Iris pigment epithelial cell (primary cell): ENCODE data around the gene HEPN1.

ENCODE experiments used
- DNase-seq: peaks from one replicate; pipeline ENCODE4 v3.0.0-alpha.2; 2011; ENCODE audit warnings: low read depth

HEPN1 gene

GRCh38 chr11:124918950-124919349, at the start of gene HEPN1:
Gene HEPN1, plus strand, starts transcription at chr11:124919250.
- DNase-seq: no peak

DNA sequence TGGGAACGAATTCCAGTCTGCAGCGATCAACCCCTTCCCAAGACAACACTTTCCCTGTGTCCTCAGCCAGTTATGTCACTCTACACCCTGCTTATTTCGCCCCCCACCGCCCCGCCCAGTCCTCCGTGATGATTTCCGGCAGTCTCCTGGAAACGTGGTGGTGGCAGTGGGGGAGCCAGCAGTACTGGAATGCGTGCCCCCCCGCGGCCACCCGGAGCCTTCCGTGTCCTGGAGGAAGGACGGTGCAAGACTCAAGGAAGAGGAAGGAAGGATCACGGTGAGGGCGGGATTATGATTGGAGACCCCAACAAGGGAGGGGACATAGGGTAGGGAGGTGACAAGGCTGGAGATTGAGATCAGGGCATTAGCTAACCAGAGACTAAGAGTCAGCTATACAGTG, 49.7 kb upstream of the HEPN1 start:
- no peak for DNase-seq

- no peak for DNase-seq
Observed at GRCh38 chr11:124869856-124870387, 49.1 kb upstream of the HEPN1 start.

DNA sequence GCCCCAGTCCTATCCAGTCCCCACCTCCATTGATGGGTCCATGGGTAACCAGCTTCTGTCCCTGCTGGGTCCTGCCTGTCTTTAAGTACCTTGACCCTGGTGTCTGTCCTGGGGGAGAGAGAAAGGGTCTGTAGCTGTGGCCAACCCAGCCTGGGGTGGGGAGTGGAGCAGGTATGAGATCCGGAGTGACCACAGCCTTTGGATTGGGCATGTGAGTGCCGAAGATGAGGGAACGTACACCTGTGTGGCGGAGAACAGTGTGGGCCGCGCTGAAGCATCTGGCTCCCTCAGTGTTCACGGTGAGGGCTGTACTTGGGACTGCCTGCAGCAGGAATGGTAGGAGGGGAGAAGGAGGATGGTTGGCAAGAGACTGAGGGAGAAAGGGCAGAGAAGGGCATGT, 48.6 kb upstream of the HEPN1 start:
- DNase-seq: no peak

- DNase-seq: no peak
Observed at GRCh38 chr11:124872280-124872679, 46.8 kb upstream of the HEPN1 start.

GRCh38 chr11:124872741-124873140, 46.3 kb upstream of the HEPN1 start:
- no peak for DNase-seq

DNA sequence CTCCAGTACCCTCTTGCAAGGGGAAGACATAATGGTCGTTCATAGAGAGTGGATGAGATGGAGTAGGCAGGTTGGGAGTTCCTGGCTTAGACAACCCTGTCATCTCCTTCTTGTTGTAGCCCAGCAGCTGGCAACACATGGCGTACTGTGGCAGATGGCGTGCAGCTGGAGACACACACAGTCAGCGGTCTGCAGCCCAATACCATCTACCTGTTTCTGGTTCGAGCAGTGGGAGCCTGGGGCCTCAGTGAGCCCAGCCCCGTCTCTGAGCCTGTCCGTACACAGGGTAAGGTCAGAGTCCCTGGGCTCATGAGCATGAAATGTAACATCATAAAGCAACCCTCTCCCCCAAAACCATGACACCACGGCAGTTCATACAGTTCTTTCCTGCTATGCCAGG, 45.1 kb upstream of the HEPN1 start:
- DNase-seq: no peak

- DNase-seq: no peak
Observed at GRCh38 chr11:124874571-124875255, 44.3 kb upstream of the HEPN1 start.

DNA sequence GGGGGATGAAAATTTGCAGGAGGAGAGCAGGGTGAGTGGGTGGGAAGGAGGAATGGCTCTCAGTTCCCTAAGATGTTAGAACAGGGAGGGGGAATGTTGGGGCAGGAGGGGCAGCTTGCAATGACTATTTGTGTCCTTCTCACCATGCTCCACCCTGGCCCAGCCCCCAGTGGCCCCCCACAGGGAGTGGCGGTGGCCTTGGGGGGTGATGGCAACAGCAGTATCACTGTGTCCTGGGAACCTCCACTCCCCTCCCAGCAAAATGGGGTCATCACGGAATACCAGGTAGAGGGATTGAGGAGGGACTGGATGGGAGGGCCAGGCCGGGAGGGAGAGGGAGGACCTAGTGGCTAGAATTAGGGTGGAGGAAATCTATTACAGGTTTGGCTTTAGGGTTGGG, 43.6 kb upstream of the HEPN1 start:
- no peak for DNase-seq

DNA sequence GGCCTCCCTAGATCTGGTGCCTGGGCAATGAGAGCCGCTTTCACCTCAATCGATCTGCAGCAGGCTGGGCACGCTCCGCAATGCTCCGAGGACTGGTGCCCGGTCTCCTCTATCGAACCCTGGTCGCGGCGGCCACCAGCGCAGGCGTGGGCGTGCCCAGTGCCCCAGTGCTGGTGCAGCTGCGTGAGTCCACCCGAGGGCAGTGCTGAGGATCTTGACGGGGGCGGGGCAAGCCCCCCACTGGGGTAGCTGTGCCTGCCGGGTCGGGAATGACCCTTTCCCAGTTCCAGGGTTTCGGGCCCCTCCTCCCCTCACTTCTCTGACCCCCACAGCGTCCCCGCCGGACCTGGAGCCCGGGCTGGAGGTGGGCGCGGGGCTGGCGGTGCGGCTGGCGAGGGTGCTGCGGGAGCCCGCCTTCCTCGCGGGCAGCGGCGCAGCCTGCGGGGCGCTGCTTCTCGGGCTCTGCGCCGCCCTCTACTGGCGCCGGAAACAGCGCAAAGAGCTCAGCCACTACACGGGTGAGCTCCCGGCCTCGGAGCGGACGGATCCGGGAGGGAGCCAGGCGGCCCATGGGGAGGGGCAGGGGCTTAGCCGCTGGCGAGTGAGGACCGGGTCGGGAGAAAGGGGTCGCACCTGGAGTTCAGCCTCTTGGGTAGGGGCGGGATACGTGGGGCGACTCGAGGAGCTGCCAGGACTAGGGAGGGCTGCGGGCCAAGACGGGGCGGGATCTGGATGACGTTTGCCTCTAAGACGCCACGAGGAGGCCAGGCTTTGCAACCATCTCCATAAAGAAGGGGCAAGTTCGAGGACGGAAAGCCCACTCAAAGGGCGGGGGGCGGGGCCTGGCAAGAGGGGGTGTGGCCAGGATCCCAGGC, 42.9 kb upstream of the HEPN1 start:
- peak; percentile 95 for DNase-seq

- no peak for DNase-seq
Observed at GRCh38 chr11:124876818-124877630, 42.0 kb upstream of the HEPN1 start.

- no peak for DNase-seq
Observed at GRCh38 chr11:124877631-124877909, 41.5 kb upstream of the HEPN1 start.

GRCh38 chr11:124877910-124878758, 40.9 kb upstream of the HEPN1 start:
- DNase-seq: no peak

- DNase-seq: no peak
Observed at GRCh38 chr11:124878759-124879492, 40.1 kb upstream of the HEPN1 start.

GRCh38 chr11:124879493-124880289, 39.4 kb upstream of the HEPN1 start:
- DNase-seq: no peak

- no peak for DNase-seq
Observed at GRCh38 chr11:124880290-124880611, 38.8 kb upstream of the HEPN1 start.

- DNase-seq: no peak
Observed at GRCh38 chr11:124880958-124881357, 38.1 kb upstream of the HEPN1 start.

DNA sequence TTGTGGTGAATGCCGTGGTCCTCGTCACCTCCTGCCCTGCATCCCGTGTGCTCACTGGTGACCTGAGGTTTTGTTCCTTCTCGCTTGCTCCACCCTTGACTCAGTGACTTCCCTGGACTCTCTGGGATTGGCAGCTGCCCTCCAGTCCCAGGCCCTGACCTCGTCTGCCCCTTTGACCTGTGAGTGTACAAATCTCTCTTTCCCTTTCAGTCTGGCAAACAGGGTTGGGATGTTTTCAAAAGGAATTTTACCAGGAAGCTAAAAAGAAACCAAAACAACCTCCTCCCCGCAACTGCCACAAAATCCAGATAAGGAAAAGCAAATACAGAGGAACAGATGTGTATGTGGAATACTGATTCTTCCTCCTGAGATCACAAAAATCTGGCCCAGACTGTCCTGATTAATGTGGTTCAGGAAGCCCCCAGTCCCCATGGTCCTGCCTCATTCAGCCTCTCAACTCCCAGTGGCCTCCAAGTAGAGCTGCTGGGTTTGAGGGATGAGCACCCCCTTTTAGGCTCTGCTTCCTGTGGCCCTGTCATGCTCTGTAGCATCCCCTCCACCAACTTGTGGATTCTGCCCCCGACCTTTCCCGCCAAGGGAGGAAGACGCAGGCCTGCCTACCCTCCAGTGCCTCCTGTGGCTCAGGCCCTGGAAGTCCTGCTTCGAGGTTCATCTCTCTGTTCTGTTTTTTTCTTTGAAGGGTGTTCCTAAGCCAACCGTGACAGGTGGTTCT, 36.5 kb upstream of the HEPN1 start:
- peak; percentile 23 for DNase-seq

DNA sequence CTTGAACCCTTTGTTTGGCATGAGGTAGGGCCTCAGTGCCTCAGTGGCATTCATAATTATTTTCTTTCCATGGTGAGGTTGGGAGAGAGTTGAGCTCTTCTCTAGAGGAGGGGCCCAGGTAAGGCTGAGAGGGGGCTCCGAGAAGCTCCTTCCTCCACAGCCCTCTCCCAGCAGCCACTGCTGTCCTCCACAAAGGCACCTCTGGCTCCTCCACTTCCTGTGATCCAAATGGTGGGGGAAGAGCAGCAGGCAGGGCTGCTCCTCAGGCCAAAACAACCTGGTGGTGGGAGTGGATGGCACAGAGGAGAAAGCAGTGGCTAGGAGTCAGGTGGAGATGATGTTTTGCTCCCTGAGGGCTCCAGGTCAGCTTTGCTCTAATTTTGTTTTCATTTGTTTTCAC, 34.7 kb upstream of the HEPN1 start:
- DNase-seq: no peak
